HG03439 (cell line): ENCODE results near the gene IGSF9B.

ENCODE experiments used
- ATAC-seq: cut with Tn5 transposase; IDR thresholded peaks from one replicate; pipeline ENCODE4 v1.9.1; 2021; ENCODE audit warnings: mild to moderate bottlenecking, moderate library complexity; ENCODE audit not compliant: unreplicated experiment

Gene IGSF9B

GRCh38 chr11:133922078-133922870 is 34.5 kb downstream of the IGSF9B start:
- no peak for ATAC-seq

- no peak for ATAC-seq
Observed at GRCh38 chr11:133921513-133921912, 35.3 kb downstream of the IGSF9B start.

- no peak for ATAC-seq
Observed at GRCh38 chr11:133921026-133921425, 35.7 kb downstream of the IGSF9B start.

DNA sequence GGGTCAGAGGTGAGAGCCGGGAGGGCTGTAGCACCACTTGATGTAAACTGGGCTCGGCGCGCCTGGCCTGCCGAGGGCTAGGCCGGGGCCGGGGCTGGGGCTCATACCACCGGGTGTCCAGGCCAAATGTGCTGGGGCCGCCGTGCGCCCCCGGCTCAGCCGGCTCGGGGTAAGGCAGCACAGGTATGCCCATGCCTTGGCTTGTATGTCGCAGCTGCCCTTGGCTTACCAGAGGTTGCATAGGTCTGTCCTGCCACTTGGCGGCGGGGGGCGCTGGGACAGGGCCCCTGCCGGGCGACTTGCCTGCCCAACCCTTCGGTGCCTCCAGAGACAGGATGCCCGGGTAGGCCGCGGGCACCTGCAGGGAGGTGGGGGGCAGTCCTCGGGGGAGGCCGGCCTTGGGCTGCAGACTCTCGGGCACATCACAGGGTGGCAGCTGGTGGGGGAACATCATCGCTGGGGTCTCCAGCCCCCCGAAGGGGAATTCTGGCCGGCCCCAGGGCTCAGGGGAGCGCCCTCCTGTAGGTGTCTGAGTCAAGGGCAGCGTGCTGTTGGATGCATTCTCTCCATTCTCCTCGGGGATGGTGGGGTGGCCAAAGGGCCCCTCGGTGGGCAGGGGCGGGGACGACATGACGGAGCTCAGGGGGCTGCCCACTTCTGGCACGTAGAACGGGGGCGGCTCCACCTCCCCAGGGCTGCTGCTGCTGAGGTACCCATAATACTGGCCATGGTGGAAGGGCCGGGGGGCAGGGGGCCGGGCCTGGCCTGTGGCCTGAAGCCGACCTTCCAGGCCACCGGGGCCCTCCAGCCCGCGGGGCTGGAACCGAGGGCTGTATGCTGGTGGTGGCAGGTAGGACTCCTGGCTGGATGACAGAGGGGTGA is 36.4 kb downstream of the IGSF9B start:
- no peak for ATAC-seq

GRCh38 chr11:133919330-133920108 is 37.2 kb downstream of the IGSF9B start:
- no peak for ATAC-seq

DNA sequence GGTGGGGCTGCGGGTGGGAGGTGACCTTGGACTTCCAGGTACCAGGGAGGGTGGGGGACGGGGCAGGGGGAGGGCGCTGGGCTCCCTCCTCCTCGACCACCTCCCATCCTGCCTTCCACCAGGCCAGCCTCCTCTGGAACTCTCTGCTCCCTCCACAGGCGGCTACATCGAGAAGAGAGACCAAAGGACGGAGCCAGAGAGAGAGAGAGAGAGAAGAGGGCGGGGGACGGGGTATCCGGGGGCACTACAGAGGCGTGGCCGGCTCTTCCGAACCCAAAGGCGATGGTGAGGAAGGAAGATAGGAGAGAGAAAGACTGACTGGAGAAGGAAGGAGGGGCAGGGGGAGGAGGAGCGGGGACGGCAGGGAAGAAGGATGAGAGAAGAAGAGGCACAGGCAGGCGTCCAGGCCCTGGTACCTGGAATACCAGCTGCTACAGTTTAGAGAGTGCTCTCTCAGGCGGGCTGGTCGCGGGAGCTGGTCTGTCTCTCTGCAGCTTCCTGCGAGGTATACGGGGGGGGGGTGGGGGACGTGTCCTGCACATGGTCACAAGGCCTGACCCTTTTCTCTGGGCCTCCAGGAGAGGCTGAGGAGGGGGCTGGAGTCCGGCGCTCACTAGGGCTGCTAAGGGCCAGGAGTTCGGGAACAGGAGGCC is 38.0 kb downstream of the IGSF9B start:
- no peak for ATAC-seq

DNA sequence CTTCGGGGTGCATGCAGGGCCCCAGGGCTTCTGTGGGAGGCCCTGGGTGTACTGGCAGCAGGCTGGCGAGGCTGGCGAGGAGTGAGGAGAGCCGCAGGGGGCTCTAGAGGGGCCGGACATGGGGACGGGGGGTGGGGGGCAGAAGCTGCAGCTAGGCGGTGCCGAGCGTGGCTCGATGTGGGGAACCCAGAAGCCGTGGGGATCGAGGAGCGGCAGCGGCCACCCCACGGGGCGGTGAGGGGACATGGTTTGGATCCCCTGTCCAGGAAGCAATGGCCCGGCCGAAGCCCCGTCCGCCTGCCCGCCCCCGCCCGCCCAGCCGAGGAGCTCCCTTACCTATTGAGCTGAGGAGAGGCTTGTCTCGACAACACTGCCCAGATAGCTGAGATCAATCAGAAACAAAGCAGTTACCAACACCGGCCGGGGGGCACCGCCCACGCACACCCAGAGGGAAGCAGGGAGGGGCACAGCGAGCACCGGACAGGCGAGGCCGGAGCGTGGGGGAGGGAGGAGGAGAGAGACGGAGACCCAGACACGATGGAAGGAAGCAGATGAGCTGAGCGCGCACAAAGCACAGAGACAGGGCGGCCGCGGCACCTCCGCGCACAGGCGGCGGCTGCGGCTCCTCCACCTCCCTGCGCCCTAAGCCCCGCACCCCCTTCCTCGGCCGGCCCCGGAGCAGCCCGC is 38.7 kb downstream of the IGSF9B start:
- ATAC-seq = no peak

GRCh38 chr11:133916784-133917440 is 39.9 kb downstream of the IGSF9B start:
- no peak for ATAC-seq

GRCh38 chr11:133913761-133914160 is 43.0 kb downstream of the IGSF9B start:
- no peak for ATAC-seq

DNA sequence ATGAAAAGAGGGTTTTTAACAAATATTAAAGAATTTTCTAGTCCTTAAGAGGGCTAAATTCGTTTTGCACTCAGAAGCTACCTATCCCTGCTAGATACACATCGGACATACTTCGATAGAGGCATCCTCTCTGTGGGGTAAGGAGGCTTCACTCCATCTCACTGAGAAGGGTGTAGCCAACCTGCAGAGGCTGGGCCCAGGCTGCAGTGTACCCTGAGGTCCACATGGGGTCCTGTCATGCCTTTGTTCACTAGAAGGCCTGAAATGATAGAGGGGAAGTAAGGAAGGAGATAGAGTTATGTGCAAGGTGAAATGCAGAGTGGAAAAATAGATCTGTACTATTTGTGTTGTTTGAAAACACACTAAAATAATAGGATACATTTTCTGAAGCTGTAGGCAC is 45.6 kb downstream of the IGSF9B start:
- no peak for ATAC-seq

DNA sequence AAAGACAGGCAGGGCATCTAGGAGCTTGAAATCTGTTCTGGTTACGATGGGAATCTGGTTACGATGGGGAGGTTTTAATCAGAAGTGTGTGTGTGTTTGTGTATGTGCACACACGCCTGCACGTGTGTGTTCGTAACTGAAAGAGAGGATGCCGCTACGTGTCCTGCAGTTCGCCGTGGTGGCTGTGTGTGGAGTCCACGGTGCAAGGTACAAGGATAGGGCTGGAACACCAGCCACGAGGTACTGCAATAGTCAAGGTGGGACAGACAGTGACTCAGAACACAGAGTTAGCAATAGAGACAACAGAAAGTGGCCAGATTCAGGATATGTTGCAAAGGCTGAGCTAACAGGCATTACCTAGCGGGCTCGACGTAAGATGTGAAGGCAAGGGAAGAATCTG is 46.7 kb downstream of the IGSF9B start:
- ATAC-seq = no peak

- ATAC-seq = no peak
Observed at GRCh38 chr11:133908827-133909226, 47.9 kb downstream of the IGSF9B start.

DNA sequence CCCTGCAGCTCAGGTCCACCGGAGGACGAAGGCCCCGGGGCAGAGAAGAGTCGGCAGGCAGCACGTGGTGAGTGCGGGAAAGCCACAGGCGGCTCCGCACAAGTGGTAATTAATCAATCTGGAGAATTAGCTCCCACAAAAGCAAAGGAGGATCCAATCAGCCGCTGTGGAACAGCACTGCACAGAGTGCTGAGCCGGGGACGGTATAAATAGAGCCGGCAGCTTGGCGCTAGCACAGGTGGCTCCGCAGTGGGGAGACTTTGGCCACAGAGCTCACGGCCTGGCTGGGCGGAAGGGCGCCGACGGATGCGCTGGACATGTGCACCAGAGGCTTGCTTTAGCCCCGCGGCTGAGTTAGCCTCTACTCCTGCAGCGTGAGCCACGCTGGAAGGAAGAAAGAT is 48.9 kb downstream of the IGSF9B start:
- no peak for ATAC-seq

GRCh38 chr11:133907216-133907615 is 49.6 kb downstream of the IGSF9B start:
- no peak for ATAC-seq

GRCh38 chr11:133906746-133907145 is 50.0 kb downstream of the IGSF9B start:
- no peak for ATAC-seq

GRCh38 chr11:133906241-133906640 is 50.5 kb downstream of the IGSF9B start:
- ATAC-seq = no peak

DNA sequence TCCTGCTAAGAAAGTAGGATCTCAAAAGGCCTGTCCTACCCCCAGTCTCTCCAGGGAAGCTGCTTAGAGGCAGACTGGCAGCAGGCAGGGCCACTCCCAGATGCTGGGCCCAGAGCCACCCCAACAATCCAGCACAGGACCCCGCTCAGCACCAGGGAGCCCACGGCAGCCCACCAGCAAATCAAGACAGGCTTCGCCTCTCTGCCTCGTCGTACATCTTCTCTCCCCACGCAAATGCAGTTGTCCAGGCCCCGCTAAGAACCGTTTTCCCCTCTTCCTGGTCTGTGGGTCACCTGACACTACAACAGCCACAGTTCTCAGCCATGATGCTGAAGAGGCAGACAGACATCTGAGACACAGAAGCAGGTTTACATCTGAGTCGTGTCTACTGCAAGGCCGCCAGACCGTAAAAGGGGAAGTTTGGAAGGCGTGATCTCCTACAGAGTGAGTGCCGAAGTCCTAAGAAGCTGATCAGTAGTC is 51.1 kb downstream of the IGSF9B start:
- ATAC-seq = no peak

DNA sequence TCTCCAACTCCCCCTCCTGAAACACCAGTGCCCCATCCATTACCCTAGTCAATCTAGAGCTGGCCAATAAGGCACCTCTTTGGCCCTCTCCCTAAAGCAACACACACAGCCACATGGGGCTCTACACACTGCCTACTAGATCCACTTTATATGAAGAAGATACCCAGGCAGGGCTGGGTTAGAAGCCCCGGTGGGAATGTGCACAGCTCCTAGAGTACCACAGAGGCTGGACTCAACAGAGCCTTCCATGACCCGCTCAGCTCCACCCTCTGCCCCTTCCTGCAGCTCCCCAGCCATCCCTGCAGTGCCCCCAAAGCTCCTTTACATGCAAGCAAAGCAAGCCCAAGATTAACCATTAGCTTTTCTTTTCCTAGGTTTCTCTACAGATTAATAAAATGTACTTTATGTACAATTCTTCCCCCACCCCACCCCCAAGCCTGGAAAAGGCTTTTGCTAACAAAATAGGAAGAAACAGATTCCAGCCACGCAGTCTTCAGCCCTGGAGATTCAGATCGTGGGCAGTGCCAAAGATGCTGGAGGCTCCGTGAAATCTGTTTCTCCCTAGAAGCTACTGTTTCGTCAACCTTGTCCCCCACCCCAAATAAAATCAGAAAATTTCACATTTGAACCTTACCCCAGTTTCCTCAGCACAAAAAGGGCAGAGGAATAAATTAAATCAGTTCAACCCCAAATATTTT is 51.8 kb downstream of the IGSF9B start:
- no peak for ATAC-seq
